GM18873 (cell line): ENCODE results near the gene FCRL4.
"Not testable (repeated sequence)": the region's sequence is repeated elsewhere in the genome, so short reads cannot be mapped to it uniquely, and the experiment has no call there.

Experiments used
- ATAC-seq: cut with Tn5 transposase; IDR thresholded peaks from one replicate; pipeline ENCODE4 v1.9.1; 2021; ENCODE audit warnings: mild to moderate bottlenecking, moderate library complexity, moderate number of reproducible peaks; ENCODE audit not compliant: unreplicated experiment, low FRiP score

Gene FCRL4

GRCh38 chr1:157551694-157552693, 45.9 kb downstream of the FCRL4 start, which contains the start of gene FCRL5:
FCRL5 (minus strand) TSS chr1:157552515; CDS start chr1:157552362, 153 bp downstream.
- ATAC-seq, result no peak

GRCh38 chr1:157548081-157548480, 49.8 kb downstream of the FCRL4 start:
- not testable (repeated sequence) for ATAC-seq

GRCh38 chr1:157542676-157543075, 55.2 kb downstream of the FCRL4 start:
- no peak for ATAC-seq

GRCh38 chr1:157540852-157541251, 57.0 kb downstream of the FCRL4 start:
- no peak for ATAC-seq

- no peak for ATAC-seq
These were observed 57.6 kb downstream of the FCRL4 start for GRCh38 chr1:157540160-157540748.

- ATAC-seq, result no peak
These were observed 58.3 kb downstream of the FCRL4 start for GRCh38 chr1:157539568-157539967.

- no peak for ATAC-seq
These were observed 65.3 kb downstream of the FCRL4 start for GRCh38 chr1:157532569-157532968.

GRCh38 chr1:157523774-157524493, 74.0 kb downstream of the FCRL4 start:
- ATAC-seq, result peak; percentile 48
